Osteoblast (primary cell): ENCODE results near the gene FBXO41. TPM values are rescaled to one million over a fixed set of nuclear protein-coding genes. Genes with fewer than 3 reads are reported as not detected.
A peak's percentile ranks its signal among the peaks of the same experiment; 100 is the strongest.

ENCODE experiments used
- DNase-seq: peaks from one replicate; pipeline ENCODE4 v3.0.0; 2011; ENCODE audit warnings: low spot score, mixed read lengths; ENCODE audit not compliant: insufficient read length; ENCODE audit errors: missing footprints
- H2AFZ ChIP-seq: 2 replicates; pipeline ENCODE4 v1.6.0; 2011; ENCODE audit warnings: mild to moderate bottlenecking, low read length
- H3K27ac ChIP-seq: 2 replicates; pipeline ENCODE4 v1.5.1; 2011; ENCODE audit warnings: mild to moderate bottlenecking, low read depth, low read length, moderate library complexity
- H3K27me3 ChIP-seq: 2 replicates; pipeline ENCODE4 v1.6.0; 2012; ENCODE audit warnings: mild to moderate bottlenecking, control low read depth, inconsistent platforms, low read length, moderate library complexity; ENCODE audit not compliant: insufficient read depth
- H3K36me3 ChIP-seq: 2 replicates; pipeline ENCODE4 v1.5.1; 2011; ENCODE audit warnings: mild to moderate bottlenecking, low read length, control low read depth, moderate library complexity; ENCODE audit not compliant: insufficient read depth
- H3K4me1 ChIP-seq: 2 replicates; pipeline ENCODE4 v1.5.1; 2011; ENCODE audit warnings: mild to moderate bottlenecking, low read length, control low read depth, moderate library complexity; ENCODE audit not compliant: insufficient read depth
- H3K4me2 ChIP-seq: 2 replicates; pipeline ENCODE4 v1.6.0; 2011; ENCODE audit warnings: mild to moderate bottlenecking, low read length; ENCODE audit not compliant: insufficient read depth
- H3K4me3 ChIP-seq: fragments of 200-600 bp; sonication (generic); 3 replicates; pipeline ENCODE4 v1.5.1; 2012; ENCODE audit warnings: mild to moderate bottlenecking, low read length, inconsistent platforms; ENCODE audit not compliant: insufficient read depth
- H3K79me2 ChIP-seq: 2 replicates; pipeline ENCODE4 v1.6.0; 2012; ENCODE audit warnings: mild to moderate bottlenecking, low read length, control low read depth, inconsistent platforms; ENCODE audit not compliant: insufficient read depth
- H3K9me3 ChIP-seq: 2 replicates; pipeline ENCODE4 v1.5.1; 2011; ENCODE audit warnings: low read depth, low read length, control low read depth
- H4K20me1 ChIP-seq: 2 replicates; pipeline ENCODE4 v1.6.0; 2012; ENCODE audit warnings: mild to moderate bottlenecking, low read length, control low read depth; ENCODE audit not compliant: insufficient read depth
- CTCF ChIP-seq: IDR thresholded peaks from 2 replicates; pipeline ENCODE4 v1.5.1; 2011; ENCODE audit warnings: mild to moderate bottlenecking, low read depth, low read length, moderate library complexity; ENCODE audit errors: extremely low read depth
- total RNA-seq: library from RNA; depleted of rRNA; stranded (reverse); fragments of >200 nt; gene quantifications from 2 replicates; pipeline ENCODE4 v1.2.3, GENCODE V29; 2012

FBXO41 gene, protein sequence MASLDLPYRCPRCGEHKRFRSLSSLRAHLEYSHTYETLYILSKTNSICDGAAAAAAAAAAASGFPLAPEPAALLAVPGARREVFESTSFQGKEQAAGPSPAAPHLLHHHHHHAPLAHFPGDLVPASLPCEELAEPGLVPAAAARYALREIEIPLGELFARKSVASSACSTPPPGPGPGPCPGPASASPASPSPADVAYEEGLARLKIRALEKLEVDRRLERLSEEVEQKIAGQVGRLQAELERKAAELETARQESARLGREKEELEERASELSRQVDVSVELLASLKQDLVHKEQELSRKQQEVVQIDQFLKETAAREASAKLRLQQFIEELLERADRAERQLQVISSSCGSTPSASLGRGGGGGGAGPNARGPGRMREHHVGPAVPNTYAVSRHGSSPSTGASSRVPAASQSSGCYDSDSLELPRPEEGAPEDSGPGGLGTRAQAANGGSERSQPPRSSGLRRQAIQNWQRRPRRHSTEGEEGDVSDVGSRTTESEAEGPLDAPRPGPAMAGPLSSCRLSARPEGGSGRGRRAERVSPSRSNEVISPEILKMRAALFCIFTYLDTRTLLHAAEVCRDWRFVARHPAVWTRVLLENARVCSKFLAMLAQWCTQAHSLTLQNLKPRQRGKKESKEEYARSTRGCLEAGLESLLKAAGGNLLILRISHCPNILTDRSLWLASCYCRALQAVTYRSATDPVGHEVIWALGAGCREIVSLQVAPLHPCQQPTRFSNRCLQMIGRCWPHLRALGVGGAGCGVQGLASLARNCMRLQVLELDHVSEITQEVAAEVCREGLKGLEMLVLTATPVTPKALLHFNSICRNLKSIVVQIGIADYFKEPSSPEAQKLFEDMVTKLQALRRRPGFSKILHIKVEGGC
- 0.29 and 0.36 TPM in 2 replicates for total RNA-seq

DNA sequence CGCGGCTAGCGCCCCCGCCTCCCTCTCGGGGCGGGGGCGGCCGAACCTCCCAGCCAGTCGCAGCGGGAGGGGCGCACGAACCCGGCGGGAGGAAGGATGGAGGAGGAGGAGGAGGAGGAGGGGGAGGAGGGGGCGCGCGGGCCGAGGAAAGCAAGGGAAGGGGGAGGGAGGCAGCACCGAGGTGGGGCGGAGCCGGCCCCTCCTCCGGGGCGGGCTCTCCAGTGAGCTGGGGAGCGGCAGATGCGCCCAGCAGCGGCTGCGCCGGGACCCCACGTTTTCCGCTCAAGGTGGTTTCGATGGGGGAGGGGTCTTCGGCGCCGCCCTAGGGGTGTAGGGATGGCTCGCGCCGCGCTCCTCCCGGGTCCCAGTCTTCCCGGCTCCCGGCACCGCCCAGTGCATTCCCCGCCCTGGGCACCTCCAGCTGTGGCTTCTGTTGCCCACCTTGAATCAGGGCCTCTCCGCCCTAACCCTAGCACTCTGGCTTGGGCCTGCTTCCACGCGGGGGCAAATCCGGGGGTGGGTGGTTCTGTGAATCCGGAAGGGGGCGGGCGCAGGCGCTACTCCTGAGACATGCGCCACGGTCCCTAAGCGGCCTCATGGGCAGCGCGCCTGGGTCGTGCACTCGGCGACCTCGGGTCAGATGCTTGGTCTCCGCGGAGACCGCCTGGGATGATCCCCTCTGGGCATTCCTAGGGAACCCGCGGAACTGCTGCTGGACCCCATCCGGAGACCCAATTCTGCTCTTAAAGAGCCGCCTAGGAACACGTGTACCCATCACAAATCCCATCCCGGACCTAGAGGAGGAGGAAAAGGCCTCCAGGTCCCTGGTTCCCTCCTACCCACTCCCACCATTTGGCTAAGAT lies at the start of gene FBXO41:
Gene FBXO41 (minus strand): TSS at position 183 of the 863 bp plus-strand sequence. CDS start 14,848 bp downstream, outside the sequence.
- DNase-seq = peak; percentile 90
- no peaks in the 10 kb centered on the region for H3K79me2 ChIP-seq
- no peak for TF ChIP-seq CTCF
- H3K27me3 ChIP-seq = peaks cover 34% of the 10 kb centered on the region
- peaks cover 3% of the 10 kb centered on the region for H3K4me1 ChIP-seq
- H3K4me3 ChIP-seq = peak within 1 kb of the TSS; percentile 67
- H3K9me3 ChIP-seq = no peaks in the 10 kb centered on the region
- no peaks in the 10 kb centered on the region for H3K36me3 ChIP-seq
- peak within 1 kb of the TSS; percentile 74 for H3K4me2 ChIP-seq
- H3K27ac ChIP-seq = no peak within 1 kb of the TSS
- peak within 1 kb of the TSS; percentile 47 for H2AFZ ChIP-seq
- no peaks in the 10 kb centered on the region for H4K20me1 ChIP-seq

DNA sequence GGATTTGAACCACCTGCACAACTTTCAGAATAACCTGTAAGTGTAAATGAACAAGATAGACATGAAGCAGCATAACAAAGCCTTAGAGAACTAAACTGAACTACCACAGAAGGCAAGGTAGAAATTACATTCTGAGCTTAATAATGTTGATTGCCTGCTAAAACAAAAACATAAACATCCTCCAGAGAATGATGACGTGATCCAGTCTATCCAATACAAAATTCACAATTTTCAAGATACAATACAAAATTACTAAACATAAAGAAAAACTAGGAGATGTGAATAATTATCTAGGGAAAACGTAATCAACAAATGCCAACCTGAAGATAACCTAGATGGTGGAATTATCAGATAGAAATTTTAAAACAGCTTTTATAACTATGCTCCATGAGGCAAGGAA lies 49.8 kb upstream of the FBXO41 start:
- Histone ChIP-seq H3K79me2 (no peaks in the 10 kb centered on the region), H3K36me3 (no peaks in the 10 kb centered on the region), H3K4me1 (no peaks in the 10 kb centered on the region), H3K27me3 (no peaks in the 10 kb centered on the region), H3K4me3 (no peak overlapping the region), H3K4me2 (no peak overlapping the region), H2AFZ (no peak overlapping the region), H3K9me3 (no peaks in the 10 kb centered on the region), H4K20me1 (no peaks in the 10 kb centered on the region), H3K27ac (no peak overlapping the region)
- DNase-seq = no peak
- TF ChIP-seq CTCF = no peak

DNA sequence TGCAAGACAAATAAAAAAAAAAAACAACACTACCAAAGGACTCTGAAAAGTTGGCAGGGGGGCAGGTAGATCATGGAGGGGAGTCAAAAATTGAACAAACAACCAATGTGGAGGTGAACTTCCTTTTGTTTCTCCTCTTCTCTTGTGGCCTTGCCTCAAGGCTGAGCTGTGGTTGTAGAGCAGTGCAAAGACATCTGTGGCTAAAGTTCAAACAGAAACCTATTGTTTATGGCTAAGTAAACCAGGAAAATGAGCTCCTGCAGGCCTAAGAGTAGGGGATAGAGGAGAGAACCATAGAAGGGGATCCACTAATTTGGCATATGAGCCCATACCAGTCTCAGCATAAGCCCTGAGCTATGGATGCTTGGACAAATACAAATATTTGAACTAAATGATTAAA lies 49.3 kb upstream of the FBXO41 start:
- Histone ChIP-seq H3K4me1 (no peaks in the 10 kb centered on the region), H3K27ac (no peak overlapping the region), H3K9me3 (no peaks in the 10 kb centered on the region), H3K36me3 (no peaks in the 10 kb centered on the region), H3K4me3 (no peak overlapping the region), H4K20me1 (no peaks in the 10 kb centered on the region), H2AFZ (no peak overlapping the region), H3K27me3 (no peaks in the 10 kb centered on the region), H3K79me2 (no peaks in the 10 kb centered on the region), H3K4me2 (no peak overlapping the region)
- DNase-seq = no peak
- no peak for TF ChIP-seq CTCF
